Measurements from ENCODE around the gene SLC6A9. TPM values are rescaled to one million over a fixed set of nuclear protein-coding genes. Genes with fewer than 3 reads are reported as not detected.

SLC6A9 gene
- total and polyA plus RNA-seq, 4 donors = 21.9 to 143 (median 74.6) TPM

DNA sequence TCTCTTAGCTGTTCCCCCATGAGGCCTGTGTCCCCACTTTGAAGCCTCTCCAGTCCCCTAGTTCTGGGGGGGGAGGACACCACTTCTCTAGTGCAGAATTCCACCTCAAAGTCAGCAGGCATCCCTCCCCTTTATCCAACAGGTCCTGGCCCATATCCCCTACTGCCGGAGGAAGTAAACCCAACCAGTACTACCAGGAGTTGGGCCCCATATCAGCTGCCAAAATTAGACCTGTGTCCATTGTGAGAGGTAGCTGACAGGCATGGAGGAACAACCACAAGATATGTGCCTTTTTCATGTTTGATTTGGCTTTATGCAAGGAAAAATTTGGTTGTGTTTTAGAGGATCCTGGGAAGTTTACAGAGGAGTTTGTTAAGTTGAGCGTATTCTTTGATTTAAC, 22.1 kb upstream of the SLC6A9 start:
- Histone ChIP-seq H3K36me3 (ENCODE audit: control insufficient read depth, insufficient read depth, low read length) (no peaks in the 10 kb centered on the region), H3K27me3 (ENCODE audit: control insufficient read depth, insufficient read depth, low read length) (no peaks in the 10 kb centered on the region), H3K9me3 (ENCODE audit: control insufficient read depth, insufficient read depth, low read length) (no peaks in the 10 kb centered on the region), H3K27ac (ENCODE audit: low read depth, low read length) (no peak overlapping the region), H3K4me1 (ENCODE audit: control insufficient read depth, insufficient read depth, low read length) (no peaks in the 10 kb centered on the region), H3K4me3 (ENCODE audit: low read depth, low read length) (no peak overlapping the region)
- DNase-seq (ENCODE audit: low read depth in 4 of 6, low spot score in 6 of 6) = no peak
- no CpG with 5 or more reads among the region's 2 CpGs for WGBS (ENCODE audit: insufficient coverage)

DNA sequence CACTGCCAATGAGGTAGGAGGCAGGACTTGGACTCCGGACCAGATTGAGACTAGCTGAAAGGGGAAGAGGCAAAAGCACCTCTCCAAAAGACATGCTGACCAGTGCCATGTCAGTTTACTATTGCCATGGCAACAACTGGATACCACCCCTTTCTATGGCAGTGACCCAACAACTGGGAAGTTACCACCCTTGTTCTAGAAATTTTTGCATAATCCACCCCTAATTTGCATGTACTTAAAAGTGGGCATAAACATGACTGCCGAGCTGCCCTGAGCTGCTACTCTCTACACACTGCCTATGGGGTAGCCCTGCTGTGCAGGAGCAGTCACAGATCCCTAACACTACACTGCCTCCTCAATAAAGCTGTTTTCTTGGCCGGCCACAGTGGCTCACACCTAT, 19.0 kb upstream of the SLC6A9 start:
- Histone ChIP-seq H3K36me3 (ENCODE audit: control insufficient read depth, insufficient read depth, low read length) (no peaks in the 10 kb centered on the region), H3K9me3 (ENCODE audit: control insufficient read depth, insufficient read depth, low read length) (no peaks in the 10 kb centered on the region), H3K4me1 (ENCODE audit: control insufficient read depth, insufficient read depth, low read length) (peaks cover 4% of the 10 kb centered on the region), H3K27me3 (ENCODE audit: control insufficient read depth, insufficient read depth, low read length) (no peaks in the 10 kb centered on the region), H3K27ac (ENCODE audit: low read depth, low read length) (no peak overlapping the region), H3K4me3 (ENCODE audit: low read depth, low read length) (no peak overlapping the region)
- DNase-seq (ENCODE audit: low read depth in 4 of 6, low spot score in 6 of 6) = peak in 2 of 6 donors; percentile 12 to 32
- WGBS (ENCODE audit: insufficient coverage) = 46% methylated on average over 3 of the region's 3 CpGs

DNA sequence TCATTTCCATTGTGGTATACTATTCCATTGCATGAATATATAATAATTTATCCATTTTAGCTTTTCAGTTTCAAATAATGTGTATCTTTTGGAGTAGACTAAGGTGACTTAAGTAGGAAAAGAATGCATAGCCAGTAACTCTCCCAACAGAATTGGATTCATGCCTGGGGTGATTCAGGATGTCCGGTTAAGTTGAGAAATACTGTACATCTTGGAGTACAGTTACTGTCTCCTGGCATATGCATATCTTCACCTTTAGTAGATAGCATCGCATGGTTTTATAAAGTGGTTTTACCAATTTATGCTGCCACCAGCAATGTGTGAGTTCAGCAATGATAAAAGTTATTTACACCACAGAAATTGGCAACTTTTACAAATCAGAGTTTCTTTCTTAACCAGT, 18.6 kb upstream of the SLC6A9 start:
- no peak overlapping the region for H3K4me3 ChIP-seq (ENCODE audit: low read depth, low read length)
- DNase-seq (ENCODE audit: low read depth in 4 of 6, low spot score in 6 of 6) = no peak
- H3K9me3 ChIP-seq (ENCODE audit: control insufficient read depth, insufficient read depth, low read length) = no peaks in the 10 kb centered on the region
- H3K4me1 ChIP-seq (ENCODE audit: control insufficient read depth, insufficient read depth, low read length) = peaks cover 4% of the 10 kb centered on the region
- H3K27ac ChIP-seq (ENCODE audit: low read depth, low read length) = no peak overlapping the region
- H3K27me3 ChIP-seq (ENCODE audit: control insufficient read depth, insufficient read depth, low read length) = no peaks in the 10 kb centered on the region
- WGBS (ENCODE audit: insufficient coverage) = no CpG with 5 or more reads among the region's 2 CpGs
- H3K36me3 ChIP-seq (ENCODE audit: control insufficient read depth, insufficient read depth, low read length) = no peaks in the 10 kb centered on the region

DNA sequence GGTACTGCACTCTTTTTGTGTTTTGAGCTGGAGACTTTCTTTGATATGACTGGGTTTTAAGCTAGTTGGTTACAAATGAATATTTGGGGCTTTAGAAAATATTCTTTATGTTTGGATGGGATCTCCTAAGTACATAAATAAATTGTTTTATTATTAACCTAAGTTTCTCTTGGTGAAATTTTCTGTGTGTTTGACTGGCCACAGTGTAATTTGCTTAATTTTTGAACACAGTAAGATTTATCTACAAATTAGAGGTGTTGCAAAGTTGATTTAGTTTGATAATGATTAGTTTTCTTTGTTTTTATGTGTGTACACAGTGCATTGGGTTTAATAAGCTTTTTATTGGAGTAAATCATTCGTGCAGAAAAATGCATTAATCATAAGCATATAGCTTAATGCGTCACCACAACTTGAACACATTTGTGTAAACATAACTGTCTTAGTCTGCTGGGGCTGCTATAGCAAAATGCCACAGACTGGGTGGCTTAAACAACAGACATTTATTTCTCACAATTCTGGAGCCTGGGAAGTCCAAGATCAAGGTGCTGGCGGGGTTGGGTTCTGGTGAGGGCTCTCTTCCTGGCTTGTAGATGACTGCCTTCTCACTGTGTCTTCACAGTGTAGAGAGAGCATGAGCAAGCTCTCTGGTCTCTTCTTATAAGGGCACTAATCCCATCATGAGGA, 17.4 kb upstream of the SLC6A9 start:
- Histone ChIP-seq H3K36me3 (ENCODE audit: control insufficient read depth, insufficient read depth, low read length) (no peaks in the 10 kb centered on the region), H3K4me3 (ENCODE audit: low read depth, low read length) (no peak overlapping the region), H3K27ac (ENCODE audit: low read depth, low read length) (no peak overlapping the region), H3K9me3 (ENCODE audit: control insufficient read depth, insufficient read depth, low read length) (no peaks in the 10 kb centered on the region), H3K4me1 (ENCODE audit: control insufficient read depth, insufficient read depth, low read length) (peaks cover 4% of the 10 kb centered on the region), H3K27me3 (ENCODE audit: control insufficient read depth, insufficient read depth, low read length) (no peaks in the 10 kb centered on the region)
- no peak for DNase-seq (ENCODE audit: low read depth in 4 of 6, low spot score in 6 of 6)
- 60% methylated on average over 1 of the region's 3 CpGs for WGBS (ENCODE audit: insufficient coverage)

DNA sequence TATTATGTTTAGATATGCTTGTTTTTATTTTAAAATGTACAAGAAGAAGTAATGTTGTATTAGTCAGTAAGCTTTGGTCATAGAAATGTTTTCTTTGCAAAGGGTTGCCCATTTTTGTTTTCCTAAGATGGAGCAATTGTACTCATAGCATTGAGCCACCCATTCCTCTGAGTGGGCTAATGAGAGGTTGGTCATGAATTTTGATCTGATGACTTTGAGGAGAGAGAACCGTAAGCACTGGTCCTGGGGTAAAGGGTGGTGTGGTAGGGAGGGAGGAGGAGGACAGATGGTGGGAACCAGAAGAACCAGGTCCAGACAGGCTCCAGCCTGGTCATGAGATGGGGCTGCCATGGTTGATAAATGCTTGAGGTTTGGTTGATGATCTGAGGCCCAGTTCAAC, 15.9 kb upstream of the SLC6A9 start:
- Histone ChIP-seq H3K4me3 (ENCODE audit: low read depth, low read length) (no peak overlapping the region), H3K9me3 (ENCODE audit: control insufficient read depth, insufficient read depth, low read length) (no peaks in the 10 kb centered on the region), H3K36me3 (ENCODE audit: control insufficient read depth, insufficient read depth, low read length) (no peaks in the 10 kb centered on the region), H3K27ac (ENCODE audit: low read depth, low read length) (no peak overlapping the region), H3K4me1 (ENCODE audit: control insufficient read depth, insufficient read depth, low read length) (peaks cover 4% of the 10 kb centered on the region), H3K27me3 (ENCODE audit: control insufficient read depth, insufficient read depth, low read length) (no peaks in the 10 kb centered on the region)
- WGBS (ENCODE audit: insufficient coverage) = 100% methylated on average over 1 of the region's 1 CpG
- DNase-seq (ENCODE audit: low read depth in 4 of 6, low spot score in 6 of 6) = no peak

DNA sequence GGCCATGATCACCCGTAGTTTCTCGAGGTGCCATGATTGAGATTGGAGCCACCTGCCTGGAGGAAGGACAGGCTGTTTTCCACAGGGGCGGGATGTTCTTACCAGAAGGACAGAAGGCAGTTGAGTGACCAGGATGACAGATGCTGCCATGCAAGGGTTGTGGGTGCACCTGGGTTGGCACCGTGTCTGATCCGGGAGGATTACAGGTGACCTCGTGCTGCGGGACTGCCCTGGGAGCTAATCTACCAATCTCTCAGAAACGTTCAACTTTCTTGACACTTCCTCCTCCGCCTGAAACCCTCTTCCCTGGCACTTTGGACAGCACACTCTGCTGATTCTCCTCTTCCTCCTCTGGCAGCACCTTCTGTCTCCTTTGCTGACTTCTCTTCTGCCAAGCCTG, 13.8 kb upstream of the SLC6A9 start:
- H3K4me3 ChIP-seq (ENCODE audit: low read depth, low read length) = no peak overlapping the region
- no peaks in the 10 kb centered on the region for H3K27me3 ChIP-seq (ENCODE audit: control insufficient read depth, insufficient read depth, low read length)
- H3K9me3 ChIP-seq (ENCODE audit: control insufficient read depth, insufficient read depth, low read length) = no peaks in the 10 kb centered on the region
- H3K36me3 ChIP-seq (ENCODE audit: control insufficient read depth, insufficient read depth, low read length) = no peaks in the 10 kb centered on the region
- H3K27ac ChIP-seq (ENCODE audit: low read depth, low read length) = no peak overlapping the region
- DNase-seq (ENCODE audit: low read depth in 4 of 6, low spot score in 6 of 6) = no peak
- 86% methylated on average over 9 of the region's 9 CpGs for WGBS (ENCODE audit: insufficient coverage)
- H3K4me1 ChIP-seq (ENCODE audit: control insufficient read depth, insufficient read depth, low read length) = peaks cover 4% of the 10 kb centered on the region

DNA sequence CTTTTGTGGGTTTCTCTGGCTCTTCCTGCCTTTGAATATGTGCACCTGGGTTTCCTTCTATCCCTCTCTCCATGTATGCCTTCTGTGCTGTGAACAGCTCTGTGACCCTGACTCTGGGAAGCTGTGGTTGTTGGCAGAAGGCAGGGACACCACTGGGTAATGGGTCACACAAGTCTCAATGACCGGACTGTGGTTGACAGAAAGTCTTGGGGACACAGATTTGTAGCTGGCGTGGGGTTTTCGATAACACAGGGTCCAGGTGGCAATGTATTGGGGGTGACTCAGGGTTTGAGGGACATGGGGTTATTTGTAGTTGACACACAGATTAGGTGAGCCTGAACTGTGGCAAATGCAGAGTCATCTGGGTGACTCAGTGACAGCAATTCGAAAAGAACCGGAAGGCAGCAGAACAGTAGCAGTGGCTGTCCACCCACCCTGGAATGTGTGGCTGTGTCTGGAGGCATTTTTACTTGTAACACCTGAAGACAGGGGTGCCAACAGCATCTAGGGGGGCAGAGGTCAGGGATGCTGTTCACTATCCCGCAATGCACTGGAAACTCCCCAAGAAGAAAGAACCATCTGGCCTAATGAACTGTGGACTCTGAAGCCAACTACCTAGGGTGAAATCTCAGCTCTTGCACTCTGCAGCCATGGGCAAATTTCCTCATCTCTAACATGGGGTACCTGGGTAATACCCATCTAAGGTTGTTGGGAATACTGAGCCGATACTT, 13.0 kb upstream of the SLC6A9 start:
- no peak overlapping the region for H3K27ac ChIP-seq (ENCODE audit: low read depth, low read length)
- no peaks in the 10 kb centered on the region for H3K9me3 ChIP-seq (ENCODE audit: control insufficient read depth, insufficient read depth, low read length)
- no peak for DNase-seq (ENCODE audit: low read depth in 4 of 6, low spot score in 6 of 6)
- no peak overlapping the region for H3K4me3 ChIP-seq (ENCODE audit: low read depth, low read length)
- no peaks in the 10 kb centered on the region for H3K36me3 ChIP-seq (ENCODE audit: control insufficient read depth, insufficient read depth, low read length)
- peaks cover 4% of the 10 kb centered on the region for H3K4me1 ChIP-seq (ENCODE audit: control insufficient read depth, insufficient read depth, low read length)
- no peaks in the 10 kb centered on the region for H3K27me3 ChIP-seq (ENCODE audit: control insufficient read depth, insufficient read depth, low read length)
- 72% methylated on average over 6 of the region's 7 CpGs for WGBS (ENCODE audit: insufficient coverage)

DNA sequence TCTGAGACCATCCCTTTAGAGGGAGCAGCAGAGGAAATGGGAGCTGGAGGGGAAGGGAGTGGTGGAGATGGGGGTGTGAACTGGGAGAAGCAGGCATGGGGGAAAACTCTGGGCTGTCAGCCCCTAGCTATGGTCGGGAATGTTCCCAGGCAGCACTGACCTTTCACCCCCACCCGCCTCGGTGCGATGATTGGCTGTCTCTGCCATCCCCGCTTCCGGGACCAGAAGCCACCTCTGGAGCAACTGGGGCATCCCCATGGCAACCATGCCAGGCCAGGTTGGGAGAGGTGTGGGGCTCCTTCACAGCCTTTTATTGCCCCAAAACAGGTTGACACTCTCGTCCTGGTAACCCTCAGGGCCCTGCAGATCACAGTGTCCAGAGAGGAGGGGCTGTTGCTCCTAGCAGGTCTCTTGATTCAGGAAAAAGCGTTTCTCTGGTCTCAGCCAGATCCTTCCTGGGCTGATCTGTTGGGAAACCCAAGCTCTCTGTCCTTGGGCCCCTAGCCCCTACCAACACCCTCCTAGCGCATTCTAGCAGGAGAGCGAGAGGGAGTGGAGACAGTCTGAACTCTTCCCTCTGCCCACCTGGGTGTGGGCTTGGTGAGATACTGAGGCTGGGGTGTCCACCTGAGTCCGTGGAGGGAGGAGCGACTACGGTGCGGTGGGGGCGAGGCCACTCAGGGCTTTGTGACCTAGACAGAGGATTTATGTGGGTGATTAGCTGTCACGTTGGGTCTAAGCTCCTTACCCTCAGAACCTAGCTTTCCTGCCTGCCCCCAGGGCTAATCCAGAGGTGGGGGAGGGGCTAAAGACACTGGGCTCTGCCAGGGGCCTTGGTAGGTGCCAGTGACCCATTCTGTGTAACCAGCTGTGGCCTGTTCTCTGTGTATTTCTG, 12.2 kb upstream of the SLC6A9 start:
- H3K27ac ChIP-seq (ENCODE audit: low read depth, low read length) = no peak overlapping the region

DNA sequence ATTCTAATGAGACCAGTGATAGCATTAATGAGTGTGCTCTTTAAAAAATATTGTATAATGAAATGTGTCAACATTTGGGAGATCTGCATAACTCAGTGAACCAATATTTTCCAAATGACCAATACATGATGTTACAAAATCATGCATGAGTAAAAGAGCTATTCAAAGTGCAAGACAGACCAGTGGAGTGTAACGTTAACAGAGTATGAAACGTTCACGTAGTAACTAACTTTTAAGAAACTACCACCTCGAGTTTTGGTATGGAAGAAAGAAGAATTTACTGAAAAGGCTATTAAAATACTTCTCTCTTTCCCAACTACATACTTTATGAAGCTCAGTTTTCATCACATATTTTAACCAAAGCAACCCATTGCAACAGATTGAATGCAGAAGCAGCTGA, 9.6 kb upstream of the SLC6A9 start:
- Histone ChIP-seq H3K4me1 (ENCODE audit: control insufficient read depth, insufficient read depth, low read length) (peaks cover 16% of the 10 kb centered on the region), H3K27me3 (ENCODE audit: control insufficient read depth, insufficient read depth, low read length) (no peaks in the 10 kb centered on the region), H3K9me3 (ENCODE audit: control insufficient read depth, insufficient read depth, low read length) (no peaks in the 10 kb centered on the region), H3K27ac (ENCODE audit: low read depth, low read length) (no peak overlapping the region), H3K4me3 (ENCODE audit: low read depth, low read length) (no peak overlapping the region), H3K36me3 (ENCODE audit: control insufficient read depth, insufficient read depth, low read length) (no peaks in the 10 kb centered on the region)
- no peak for DNase-seq (ENCODE audit: low read depth in 4 of 6, low spot score in 6 of 6)
- no CpG with 5 or more reads among the region's 4 CpGs for WGBS (ENCODE audit: insufficient coverage)

More for the DNA sequence above, 12.2 kb upstream of the SLC6A9 start:
- no peak overlapping the region for H3K4me3 ChIP-seq (ENCODE audit: low read depth, low read length)
- H3K36me3 ChIP-seq (ENCODE audit: control insufficient read depth, insufficient read depth, low read length) = no peaks in the 10 kb centered on the region
- WGBS (ENCODE audit: insufficient coverage) = 59% methylated on average over 7 of the region's 16 CpGs
- no peaks in the 10 kb centered on the region for H3K27me3 ChIP-seq (ENCODE audit: control insufficient read depth, insufficient read depth, low read length)
- H3K9me3 ChIP-seq (ENCODE audit: control insufficient read depth, insufficient read depth, low read length) = no peaks in the 10 kb centered on the region
- peaks cover 4% of the 10 kb centered on the region for H3K4me1 ChIP-seq (ENCODE audit: control insufficient read depth, insufficient read depth, low read length)
- no peak for DNase-seq (ENCODE audit: low read depth in 4 of 6, low spot score in 6 of 6)

All from spinal cord (tissue), 10 donors.